ENCODE data around the gene VRK1.
"Not testable (repeated sequence)": the region's sequence is repeated elsewhere in the genome, so short reads cannot be mapped to it uniquely, and the experiment has no call there.

VRK1 gene, protein sequence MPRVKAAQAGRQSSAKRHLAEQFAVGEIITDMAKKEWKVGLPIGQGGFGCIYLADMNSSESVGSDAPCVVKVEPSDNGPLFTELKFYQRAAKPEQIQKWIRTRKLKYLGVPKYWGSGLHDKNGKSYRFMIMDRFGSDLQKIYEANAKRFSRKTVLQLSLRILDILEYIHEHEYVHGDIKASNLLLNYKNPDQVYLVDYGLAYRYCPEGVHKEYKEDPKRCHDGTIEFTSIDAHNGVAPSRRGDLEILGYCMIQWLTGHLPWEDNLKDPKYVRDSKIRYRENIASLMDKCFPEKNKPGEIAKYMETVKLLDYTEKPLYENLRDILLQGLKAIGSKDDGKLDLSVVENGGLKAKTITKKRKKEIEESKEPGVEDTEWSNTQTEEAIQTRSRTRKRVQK

GRCh38 chr14:96796851-96797581 lies at the start of gene VRK1:
Gene VRK1 (plus strand): TSS chr14:96797382. CDS start chr14:96833472, 36,090 bp downstream.
- Mint-ChIP-seq H3K27me3 (no peaks in the 10 kb centered on the region), H3K9me3 (no peaks in the 10 kb centered on the region), H3K4me3 (peak within 1 kb of the TSS; percentile 94), H3K36me3 (no peaks in the 10 kb centered on the region), H3K4me1 (peaks cover 27% of the 10 kb centered on the region), H3K27ac (peak within 1 kb of the TSS; percentile 84)

GRCh38 chr14:96747608-96748007 lies 49.6 kb upstream of the VRK1 start:
- Mint-ChIP-seq H3K4me3 (no peak overlapping the region), H3K27ac (no peak overlapping the region), H3K9me3 (no peaks in the 10 kb centered on the region), H3K4me1 (no peaks in the 10 kb centered on the region), H3K36me3 (peaks cover 1% of the 10 kb centered on the region), H3K27me3 (peaks cover 6% of the 10 kb centered on the region)

- H3K36me3 Mint-ChIP-seq, result peaks cover 1% of the 10 kb centered on the region
- H3K4me1 Mint-ChIP-seq, result no peaks in the 10 kb centered on the region
- peaks cover 5% of the 10 kb centered on the region for H3K27me3 Mint-ChIP-seq
- no peak overlapping the region for H3K27ac Mint-ChIP-seq
- H3K9me3 Mint-ChIP-seq, result no peaks in the 10 kb centered on the region
- H3K4me3 Mint-ChIP-seq, result no peak overlapping the region
Measured at GRCh38 chr14:96748362-96748761, 48.8 kb upstream of the VRK1 start.

GRCh38 chr14:96751505-96751904 lies 45.7 kb upstream of the VRK1 start:
- H3K9me3 Mint-ChIP-seq, result no peaks in the 10 kb centered on the region
- H3K4me3 Mint-ChIP-seq, result no peak overlapping the region
- H3K27ac Mint-ChIP-seq, result no peak overlapping the region
- no peaks in the 10 kb centered on the region for H3K4me1 Mint-ChIP-seq
- H3K36me3 Mint-ChIP-seq, result no peaks in the 10 kb centered on the region
- peaks cover 3% of the 10 kb centered on the region for H3K27me3 Mint-ChIP-seq

DNA sequence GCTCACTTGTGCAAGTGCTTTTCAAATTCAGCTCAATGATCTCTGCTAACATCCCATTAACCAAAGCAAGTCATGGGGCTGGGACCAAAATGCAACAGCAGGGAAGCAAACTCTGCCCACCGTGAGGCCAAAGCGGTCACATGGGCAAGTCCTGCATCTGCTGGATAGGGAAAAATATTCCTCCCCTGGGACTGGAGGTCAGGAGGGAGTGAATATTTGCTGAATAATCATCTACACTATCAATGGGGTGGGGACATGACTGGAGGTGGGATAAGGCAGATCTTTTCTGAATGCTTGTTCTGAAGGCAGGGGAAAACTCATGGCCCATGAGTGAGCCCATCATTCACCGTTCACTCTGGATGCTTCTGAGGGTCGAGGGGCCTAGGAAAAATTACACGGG lies 45.1 kb upstream of the VRK1 start:
- peaks cover 3% of the 10 kb centered on the region for H3K27me3 Mint-ChIP-seq
- H3K4me3 Mint-ChIP-seq, result no peak overlapping the region
- no peak overlapping the region for H3K27ac Mint-ChIP-seq
- H3K4me1 Mint-ChIP-seq, result no peaks in the 10 kb centered on the region
- H3K9me3 Mint-ChIP-seq, result no peaks in the 10 kb centered on the region
- no peaks in the 10 kb centered on the region for H3K36me3 Mint-ChIP-seq

DNA sequence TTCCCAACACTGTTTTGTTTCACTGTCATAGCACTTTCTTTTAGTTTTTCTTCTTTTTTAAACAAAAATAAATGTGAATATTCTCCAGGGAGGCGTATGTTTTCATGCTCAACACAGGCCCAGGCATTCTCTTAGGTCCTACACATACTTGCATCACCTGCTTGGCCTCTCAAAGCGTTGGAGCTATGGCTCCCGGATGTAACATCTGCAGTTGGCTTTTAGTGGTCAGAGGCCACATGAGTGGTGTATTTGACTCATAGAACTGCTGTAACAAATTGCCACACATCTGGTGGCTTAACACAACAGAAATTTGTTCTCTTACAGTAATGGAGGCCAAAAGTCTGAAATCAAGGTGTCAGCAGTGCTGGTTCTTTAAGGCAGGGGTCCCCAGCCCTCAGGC lies 44.6 kb upstream of the VRK1 start:
- Mint-ChIP-seq H3K27ac (no peak overlapping the region), H3K27me3 (peaks cover 3% of the 10 kb centered on the region), H3K4me1 (no peaks in the 10 kb centered on the region), H3K36me3 (no peaks in the 10 kb centered on the region), H3K4me3 (no peak overlapping the region), H3K9me3 (no peaks in the 10 kb centered on the region)

DNA sequence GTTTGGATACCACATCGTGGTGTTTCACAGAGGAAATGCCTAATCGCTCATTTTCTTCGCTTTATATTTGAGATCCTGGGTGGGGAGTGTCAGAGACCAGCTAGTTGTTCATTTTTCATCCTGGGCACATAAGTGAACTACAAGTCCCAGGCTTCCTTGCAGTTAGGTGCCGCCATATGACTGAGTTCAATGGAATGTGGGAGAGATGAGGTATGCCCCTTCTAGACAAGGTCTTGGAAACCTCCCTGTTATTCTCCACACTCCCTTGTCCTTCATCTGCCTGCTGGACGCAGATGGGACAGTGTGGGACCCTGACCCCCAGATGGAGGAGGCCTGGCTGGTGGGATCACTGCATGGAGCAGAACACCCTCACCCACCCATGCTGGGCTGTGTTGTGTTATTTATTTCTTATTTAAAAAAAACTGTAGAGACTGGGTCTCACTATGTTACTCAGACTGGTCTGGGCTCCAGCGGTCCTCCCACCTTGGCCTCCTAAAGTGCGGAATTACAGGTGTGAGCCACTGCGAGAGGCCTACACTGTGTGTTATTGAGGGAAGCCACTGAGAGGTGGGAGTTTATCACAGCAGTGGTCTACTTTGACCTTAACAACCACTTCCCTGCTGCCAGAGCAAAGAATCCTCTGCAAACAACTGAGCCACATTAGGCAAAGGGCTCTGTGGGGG lies 42.9 kb upstream of the VRK1 start:
- Mint-ChIP-seq H3K36me3 (no peaks in the 10 kb centered on the region), H3K4me3 (no peak overlapping the region), H3K4me1 (no peaks in the 10 kb centered on the region), H3K9me3 (no peaks in the 10 kb centered on the region), H3K27me3 (peaks cover 4% of the 10 kb centered on the region), H3K27ac (no peak overlapping the region)

DNA sequence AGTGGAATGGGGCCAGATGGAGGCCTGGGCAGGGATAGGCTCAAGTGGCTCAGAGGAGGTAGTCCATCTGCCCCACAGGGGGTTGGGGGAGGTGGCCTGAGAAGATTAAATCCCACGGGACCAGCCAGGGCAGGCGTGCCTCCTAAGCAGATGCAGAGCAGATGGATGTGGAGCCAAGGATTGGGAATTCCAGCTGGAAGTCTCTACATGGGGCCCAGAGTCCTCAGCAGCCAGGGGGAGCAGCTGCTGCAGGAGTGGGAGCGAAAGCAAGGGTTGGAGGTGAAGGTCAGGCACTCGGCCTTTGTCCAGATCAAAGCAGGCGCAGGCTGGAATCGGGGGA lies 42.4 kb upstream of the VRK1 start:
- Mint-ChIP-seq H3K4me1 (no peaks in the 10 kb centered on the region), H3K9me3 (no peaks in the 10 kb centered on the region), H3K27ac (no peak overlapping the region), H3K36me3 (no peaks in the 10 kb centered on the region), H3K4me3 (no peak overlapping the region), H3K27me3 (peaks cover 4% of the 10 kb centered on the region)

DNA sequence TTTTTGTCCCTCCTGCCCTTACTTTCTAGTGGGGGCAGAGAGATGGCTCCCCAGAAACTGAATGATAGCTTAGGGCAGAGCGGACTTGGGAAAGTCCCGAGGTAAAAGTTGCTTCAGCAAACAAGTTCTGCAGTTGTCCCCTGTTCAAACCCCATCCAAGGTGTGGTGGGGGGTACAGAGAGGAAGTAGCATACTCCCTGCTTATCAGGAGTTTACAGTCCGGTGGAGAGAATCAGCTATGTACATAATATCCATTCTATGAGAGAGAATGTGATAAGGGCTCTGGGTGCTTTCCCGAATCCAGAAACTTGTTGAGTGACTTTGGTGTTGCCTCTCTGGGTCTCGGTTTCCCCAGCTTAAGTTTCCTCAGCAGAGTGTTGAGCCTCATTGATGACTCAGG lies 40.4 kb upstream of the VRK1 start:
- H3K36me3 Mint-ChIP-seq, result no peaks in the 10 kb centered on the region
- H3K4me1 Mint-ChIP-seq, result no peaks in the 10 kb centered on the region
- no peak overlapping the region for H3K4me3 Mint-ChIP-seq
- H3K27ac Mint-ChIP-seq, result peak overlapping the region; percentile 46
- peaks cover 4% of the 10 kb centered on the region for H3K27me3 Mint-ChIP-seq
- H3K9me3 Mint-ChIP-seq, result no peaks in the 10 kb centered on the region

DNA sequence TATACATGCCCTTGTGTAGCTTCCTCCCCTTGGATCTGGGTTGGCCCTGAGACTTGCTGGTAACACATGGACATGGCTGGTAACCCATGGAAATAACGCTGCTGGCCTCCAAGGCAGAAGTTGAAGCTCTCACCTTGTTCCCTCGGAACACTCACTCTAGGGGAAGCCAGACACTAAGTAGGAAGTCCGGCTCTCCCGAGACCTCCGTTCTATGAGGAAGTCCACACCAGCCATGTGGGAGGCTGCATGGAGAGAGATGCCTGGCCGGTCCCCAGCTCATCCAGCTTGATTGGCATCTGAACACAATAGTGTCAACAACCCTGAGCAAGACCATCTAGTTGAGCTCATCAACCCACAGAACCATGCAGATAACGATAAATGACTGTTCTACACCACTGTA lies 39.7 kb upstream of the VRK1 start:
- no peak overlapping the region for H3K27ac Mint-ChIP-seq
- H3K4me3 Mint-ChIP-seq, result no peak overlapping the region
- H3K4me1 Mint-ChIP-seq, result peaks cover 2% of the 10 kb centered on the region
- H3K36me3 Mint-ChIP-seq, result no peaks in the 10 kb centered on the region
- H3K27me3 Mint-ChIP-seq, result peaks cover 4% of the 10 kb centered on the region
- H3K9me3 Mint-ChIP-seq, result no peaks in the 10 kb centered on the region

- no peaks in the 10 kb centered on the region for H3K36me3 Mint-ChIP-seq
- no peak overlapping the region for H3K27ac Mint-ChIP-seq
- H3K9me3 Mint-ChIP-seq, result no peaks in the 10 kb centered on the region
- no peak overlapping the region for H3K4me3 Mint-ChIP-seq
- H3K27me3 Mint-ChIP-seq, result peaks cover 1% of the 10 kb centered on the region
- peaks cover 5% of the 10 kb centered on the region for H3K4me1 Mint-ChIP-seq
Measured at GRCh38 chr14:96761066-96761465, 36.1 kb upstream of the VRK1 start.

DNA sequence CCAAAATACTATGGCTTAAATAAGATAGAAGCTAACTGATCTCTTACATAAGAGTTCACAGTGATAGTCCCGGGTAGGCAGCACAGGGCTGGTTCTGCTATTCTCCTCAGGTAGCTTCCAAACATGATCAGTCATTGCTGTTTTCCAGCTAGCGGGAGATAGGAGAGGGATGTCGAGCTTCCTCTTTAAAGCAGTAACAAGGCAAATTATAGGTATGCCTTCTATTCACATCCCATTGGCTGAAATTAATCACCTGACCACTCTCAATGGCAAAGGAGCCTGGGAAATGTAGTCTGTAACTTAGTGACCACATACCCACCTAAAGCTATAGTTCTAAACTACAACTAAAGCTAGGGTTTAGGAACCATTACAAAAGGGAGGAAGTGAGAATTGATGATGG lies 34.5 kb upstream of the VRK1 start:
- peak overlapping the region; percentile 23 for H3K27ac Mint-ChIP-seq
- no peaks in the 10 kb centered on the region for H3K9me3 Mint-ChIP-seq
- no peaks in the 10 kb centered on the region for H3K36me3 Mint-ChIP-seq
- H3K4me3 Mint-ChIP-seq, result peak overlapping the region; percentile 73
- peaks cover 5% of the 10 kb centered on the region for H3K4me1 Mint-ChIP-seq
- peaks cover 1% of the 10 kb centered on the region for H3K27me3 Mint-ChIP-seq

GRCh38 chr14:96764012-96764411 lies 33.2 kb upstream of the VRK1 start:
- Mint-ChIP-seq H3K36me3 (no peaks in the 10 kb centered on the region), H3K4me3 (no peak overlapping the region), H3K27ac (no peak overlapping the region), H3K4me1 (peaks cover 5% of the 10 kb centered on the region), H3K27me3 (no peaks in the 10 kb centered on the region), H3K9me3 (no peaks in the 10 kb centered on the region)

DNA sequence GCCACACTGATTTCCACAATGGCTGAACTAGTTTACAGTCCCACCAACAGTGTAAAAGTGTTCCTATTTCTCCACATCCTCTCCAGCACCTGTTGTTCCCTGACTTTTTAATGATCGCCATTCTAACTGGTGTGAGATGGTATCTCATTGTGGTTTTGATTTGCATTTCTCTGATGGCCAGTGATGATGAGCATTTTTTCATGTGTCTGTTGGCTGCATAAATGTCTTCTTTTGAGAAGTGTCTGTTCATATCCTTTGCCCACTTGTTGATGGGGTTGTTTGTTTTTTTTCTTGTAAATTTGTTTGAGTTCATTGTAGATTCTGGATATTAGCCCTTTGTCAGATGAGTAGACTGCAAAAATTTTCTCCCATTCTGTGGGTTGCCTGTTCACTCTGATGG lies 32.0 kb upstream of the VRK1 start:
- not testable (repeated sequence) for H3K36me3 Mint-ChIP-seq, H3K27me3 Mint-ChIP-seq, H3K27ac Mint-ChIP-seq, H3K4me1 Mint-ChIP-seq, H3K9me3 Mint-ChIP-seq, H3K4me3 Mint-ChIP-seq

GRCh38 chr14:96772929-96773328 lies 24.3 kb upstream of the VRK1 start:
- no peak overlapping the region for H3K27ac Mint-ChIP-seq
- no peak overlapping the region for H3K4me3 Mint-ChIP-seq
- H3K36me3 Mint-ChIP-seq, result no peaks in the 10 kb centered on the region
- no peaks in the 10 kb centered on the region for H3K9me3 Mint-ChIP-seq
- H3K4me1 Mint-ChIP-seq, result no peaks in the 10 kb centered on the region
- peaks cover 12% of the 10 kb centered on the region for H3K27me3 Mint-ChIP-seq

DNA sequence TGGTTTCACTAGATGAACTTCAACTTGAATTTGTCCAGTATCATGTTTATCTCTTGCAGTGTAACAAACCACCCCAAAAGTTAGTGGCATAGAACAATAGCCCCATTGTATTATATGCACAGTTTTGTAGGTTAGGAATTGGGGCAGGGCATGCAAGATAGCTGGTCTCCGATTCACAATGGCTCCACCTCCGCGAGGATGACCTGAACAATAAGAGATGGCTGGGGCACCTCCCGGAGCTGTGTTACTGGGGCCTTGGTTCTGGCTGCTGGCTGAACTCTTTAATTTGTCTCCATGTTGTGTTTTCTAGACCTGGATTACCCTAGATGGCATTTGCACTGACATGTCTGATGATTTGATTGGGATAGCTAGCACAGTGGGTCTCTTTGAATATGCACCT lies 20.4 kb upstream of the VRK1 start:
- peaks cover 5% of the 10 kb centered on the region for H3K27me3 Mint-ChIP-seq
- no peak overlapping the region for H3K4me3 Mint-ChIP-seq
- no peaks in the 10 kb centered on the region for H3K9me3 Mint-ChIP-seq
- no peak overlapping the region for H3K27ac Mint-ChIP-seq
- no peaks in the 10 kb centered on the region for H3K36me3 Mint-ChIP-seq
- no peaks in the 10 kb centered on the region for H3K4me1 Mint-ChIP-seq

All from activated naive CD4-positive, alpha-beta T cell treated with anti-CD3 and anti-CD28 coated beads, Interleukin-2, amount 50 U/mL, for 24 hours (primary cell).